Common myeloid progenitor, CD34-positive (primary cell): Measurements from ENCODE around the gene PHF2.

ENCODE experiments used
- CTCF ChIA-PET: fragments of 350-600 bp; sonication (Branson Sonifier 250); formaldehyde crosslinking; loops from one replicate; lab custom pipeline; 2021; ENCODE audit warnings: antibody characterized with exemption; lab: Charles Lee
- POLR2A ChIA-PET: fragments of 350-600 bp; sonication (Branson Sonifier 250); formaldehyde crosslinking; loops from one replicate; lab custom pipeline; 2021; ENCODE audit warnings: antibody characterized with exemption; lab: Charles Lee
- DNase-seq, 3 donors: peaks; one replicate each; pipeline versions ENCODE4 v3.0.0 to v3.0.0-alpha.2; 2013
- H3K27ac ChIP-seq, 2 experiments: 1 replicate in 1 of 2; 2 replicates in 1 of 2; pipeline ENCODE4 v1.7.0; 2013; ENCODE audit warnings: inconsistent platforms in 2 of 2, low read length in 2 of 2, mild to moderate bottlenecking in 2 of 2, low read depth in 1 of 2, moderate library complexity in 1 of 2; ENCODE audit not compliant: severe bottlenecking in 2 of 2, insufficient read depth in 1 of 2, poor library complexity in 1 of 2
- H3K27me3 ChIP-seq, 5 experiments: replicated peaks in 2 of 5; 1 replicate in 3 of 5; 2 replicates in 2 of 5; pipeline versions ENCODE4 v1.6.1 to v1.7.0; 2013; ENCODE audit warnings: low read length in 4 of 5, mild to moderate bottlenecking in 2 of 5, moderate library complexity in 2 of 5, inconsistent platforms in 1 of 5; ENCODE audit not compliant: insufficient read depth in 5 of 5, control insufficient read depth in 4 of 5
- H3K36me3 ChIP-seq, 4 experiments: 1 replicate in 2 of 4; 2 replicates in 2 of 4; pipeline versions ENCODE4 v1.6.1 to v1.7.0; 2013; ENCODE audit warnings: low read length in 3 of 4, control low read depth in 1 of 4, mild to moderate bottlenecking in 1 of 4; ENCODE audit not compliant: control insufficient read depth in 4 of 4, insufficient read depth in 4 of 4
- H3K4me1 ChIP-seq, 4 experiments: 1 replicate in 3 of 4; 2 replicates in 1 of 4; pipeline versions ENCODE4 v1.6.1 to v1.7.1; 2013; ENCODE audit warnings: low read length in 3 of 4, mild to moderate bottlenecking in 3 of 4, control low read depth in 1 of 4, inconsistent platforms in 1 of 4, moderate library complexity in 1 of 4; ENCODE audit not compliant: control insufficient read depth in 4 of 4, insufficient read depth in 4 of 4; ENCODE audit errors: control extremely low read depth in 1 of 4
- H3K4me3 ChIP-seq, 7 experiments: 1 replicate in 4 of 7; 2 replicates in 3 of 7; pipeline versions ENCODE4 v1.5.1 to v1.7.0; 2013; ENCODE audit warnings: mild to moderate bottlenecking in 7 of 7, low read length in 6 of 7, moderate library complexity in 6 of 7, inconsistent platforms in 2 of 7, low read depth in 2 of 7, control low read depth in 1 of 7; ENCODE audit not compliant: insufficient read depth in 4 of 7, control insufficient read depth in 1 of 7; ENCODE audit errors: extremely low read depth in 1 of 7
- H3K9me3 ChIP-seq, 5 experiments: 1 replicate in 4 of 5; 2 replicates in 1 of 5; pipeline versions ENCODE4 v1.6.1 to v1.7.1; 2013; ENCODE audit warnings: low read length in 4 of 5, mild to moderate bottlenecking in 2 of 5, inconsistent platforms in 1 of 5, low read depth in 1 of 5, moderate library complexity in 1 of 5; ENCODE audit not compliant: control insufficient read depth in 4 of 5, insufficient read depth in 2 of 5; ENCODE audit errors: control extremely low read depth in 1 of 5
- WGBS: methylation state at CpG from one replicate; pipeline ENCODE4 v1.1.5; 2013; ENCODE audit not compliant: insufficient coverage; 5-methylcytosine and 5-hydroxymethylcytosine counted together

PHF2 gene

DNA sequence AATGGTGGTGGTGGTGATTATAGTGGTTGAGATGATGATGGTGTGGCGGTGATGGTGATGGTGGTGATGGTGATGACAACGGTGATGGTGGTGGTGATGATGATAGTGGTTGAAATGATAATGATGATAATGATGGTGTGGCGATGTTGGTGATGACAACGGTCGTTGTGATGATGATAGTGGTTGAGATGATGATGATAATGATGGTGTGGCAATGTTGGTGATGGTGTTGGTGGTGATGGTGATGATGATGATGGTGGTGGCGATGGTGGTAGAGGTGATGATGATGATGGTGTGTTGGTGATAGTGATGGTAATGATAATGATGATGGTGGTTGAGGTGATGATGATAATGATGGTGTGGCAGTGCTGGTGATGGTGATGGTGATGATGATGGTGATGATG lies 48.0 kb downstream of the PHF2 start:
- no peak overlapping the region for H3K4me3 ChIP-seq
- H3K9me3 ChIP-seq = peaks cover 3 to 17% (median 8%) of the 10 kb centered on the region in 5 experiments
- 91% methylated on average over 6 of the region's 6 CpGs for WGBS
- no peaks in the 10 kb centered on the region for H3K36me3 ChIP-seq
- no peak for DNase-seq
- H3K4me1 ChIP-seq = no peaks in the 10 kb centered on the region
- ChIA-PET CTCF (no interaction called here), POLR2A (no interaction called here)
- H3K27ac ChIP-seq = no peak overlapping the region
- H3K27me3 ChIP-seq = no peaks in the 10 kb centered on the region

DNA sequence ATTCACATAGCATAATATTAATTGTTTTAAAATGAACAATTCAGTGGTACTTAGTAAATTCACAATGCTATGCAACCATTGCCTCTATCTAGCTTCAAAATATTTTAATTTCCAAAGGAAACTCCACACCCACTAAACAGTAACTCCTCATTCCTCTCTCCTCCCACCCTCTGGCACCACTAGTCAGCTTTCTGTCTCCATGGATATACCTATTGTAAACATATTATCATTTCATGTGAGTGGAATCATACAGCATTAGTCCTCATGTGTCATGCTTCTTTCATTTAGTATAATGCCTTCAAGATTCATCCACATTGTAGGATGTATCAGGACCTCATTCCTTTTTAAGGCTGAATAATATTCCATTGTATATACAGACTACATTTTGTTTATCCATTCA lies 48.6 kb downstream of the PHF2 start:
- Histone ChIP-seq H3K36me3 (no peaks in the 10 kb centered on the region), H3K4me1 (no peaks in the 10 kb centered on the region), H3K9me3 (peaks cover 3 to 17% (median 8%) of the 10 kb centered on the region in 5 experiments), H3K27me3 (no peaks in the 10 kb centered on the region), H3K27ac (no peak overlapping the region), H3K4me3 (no peak overlapping the region)
- CTCF ChIA-PET = no interaction called here
- POLR2A ChIA-PET = no interaction called here
- DNase-seq = no peak

DNA sequence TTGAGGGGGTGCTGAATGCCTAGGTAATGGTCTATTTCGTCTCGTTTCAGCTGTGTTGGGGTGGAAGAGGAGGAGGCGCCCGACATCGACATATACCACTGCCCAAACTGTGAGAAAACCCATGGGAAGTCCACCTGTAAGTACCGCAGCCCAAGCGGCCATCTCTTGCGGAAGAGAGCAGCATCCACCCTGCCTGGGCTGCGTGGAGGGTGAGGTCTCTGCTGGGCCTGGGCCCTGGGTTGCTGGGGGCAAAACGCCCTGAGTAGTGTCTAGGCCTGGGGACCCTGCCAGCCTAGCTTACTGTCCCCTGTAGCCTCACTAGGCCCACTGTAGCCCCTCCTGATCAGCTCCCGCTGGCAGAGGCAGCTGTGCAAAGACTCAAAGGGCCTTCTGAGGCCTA lies 53.5 kb downstream of the PHF2 start:
- no peak for DNase-seq
- Histone ChIP-seq H3K9me3 (peaks cover 3 to 17% (median 8%) of the 10 kb centered on the region in 5 experiments), H3K36me3 (peaks cover 0 to 30% (median 17%) of the 10 kb centered on the region in 4 experiments), H3K27ac (no peak overlapping the region), H3K4me1 (no peaks in the 10 kb centered on the region), H3K4me3 (no peak overlapping the region), H3K27me3 (no peaks in the 10 kb centered on the region)
- 89% methylated on average over 10 of the region's 11 CpGs for WGBS
- ChIA-PET POLR2A (no interaction called here), CTCF (no interaction called here)

DNA sequence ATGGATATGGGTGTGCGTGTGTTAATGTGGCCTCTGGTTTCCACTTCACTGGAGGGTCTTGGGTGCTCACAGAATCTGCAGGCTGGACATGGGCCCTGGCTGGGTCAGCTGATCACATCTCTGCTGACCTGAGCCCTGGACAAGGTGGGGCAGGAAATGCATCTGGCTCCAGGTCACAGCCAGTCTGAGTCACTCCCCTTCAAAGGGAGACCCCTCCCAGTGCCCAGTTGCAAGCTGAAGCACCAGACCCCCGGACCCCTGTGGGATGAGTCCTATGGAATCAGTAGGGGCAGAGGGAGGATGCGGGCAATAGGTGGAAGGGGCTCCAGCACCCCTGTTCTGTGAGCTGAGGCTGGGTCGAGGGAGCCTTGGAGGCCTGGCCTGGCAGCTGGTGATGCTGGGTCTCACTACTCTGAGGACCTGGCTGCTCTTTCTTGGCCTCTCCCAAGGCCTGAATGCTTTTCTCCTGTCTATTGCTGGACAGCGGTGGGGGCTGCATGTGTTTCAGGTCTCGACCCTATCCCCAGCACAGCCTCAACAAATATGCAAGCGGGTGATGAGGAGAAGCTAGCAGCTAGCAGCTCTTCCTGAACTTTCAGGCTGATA lies 54.5 kb downstream of the PHF2 start:
- Histone ChIP-seq H3K27me3 (no peaks in the 10 kb centered on the region), H3K4me3 (no peak overlapping the region), H3K27ac (no peak overlapping the region), H3K9me3 (peaks cover 3 to 18% (median 8%) of the 10 kb centered on the region in 5 experiments), H3K4me1 (no peaks in the 10 kb centered on the region), H3K36me3 (peaks cover 0 to 38% (median 23%) of the 10 kb centered on the region in 4 experiments)
- WGBS = 96% methylated on average over 3 of the region's 7 CpGs
- POLR2A ChIA-PET = no interaction called here
- DNase-seq = no peak
- CTCF ChIA-PET = no interaction called here

DNA sequence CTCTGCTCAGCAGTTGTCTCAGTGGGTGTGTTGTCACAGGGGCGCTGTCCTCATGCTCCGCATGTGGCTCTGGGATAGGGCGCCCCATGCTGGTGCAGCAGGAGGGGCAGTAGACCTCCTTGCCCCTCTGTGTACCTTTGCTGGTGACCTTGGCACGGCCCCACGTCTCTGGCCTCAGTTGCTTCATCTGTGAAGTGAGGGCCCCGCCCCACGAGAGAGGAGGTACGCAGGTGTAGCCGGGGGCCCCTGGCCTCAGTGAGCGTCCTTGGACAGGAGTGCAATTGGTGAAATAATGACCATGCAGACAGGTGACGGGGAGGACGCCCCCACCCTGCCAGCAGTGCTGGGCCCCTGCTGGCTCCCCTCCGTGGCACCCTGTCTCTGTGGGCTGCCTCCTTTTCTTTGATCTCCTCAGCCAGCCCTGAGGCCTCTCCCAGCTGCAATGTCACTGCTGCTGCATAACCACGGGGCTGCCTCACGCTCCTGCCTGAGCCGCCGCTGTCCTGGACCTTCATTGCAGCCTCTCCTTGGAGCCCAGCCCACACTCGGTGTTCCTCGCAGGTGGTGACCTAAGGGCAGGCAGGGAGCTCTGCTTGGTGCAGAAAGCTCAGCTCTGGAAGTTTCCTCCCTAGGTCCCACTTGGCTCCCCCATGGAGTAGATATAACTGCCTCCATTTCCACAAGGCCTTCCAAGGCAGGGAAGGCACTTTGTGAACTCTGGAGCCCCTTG lies 57.3 kb downstream of the PHF2 start:
- no peak for DNase-seq
- 91% methylated on average over 19 of the region's 19 CpGs for WGBS
- Histone ChIP-seq H3K27ac (no peak overlapping the region), H3K4me3 (no peak overlapping the region), H3K27me3 (no peaks in the 10 kb centered on the region), H3K4me1 (no peaks in the 10 kb centered on the region), H3K36me3 (peaks cover 12 to 65% (median 43%) of the 10 kb centered on the region in 4 experiments), H3K9me3 (peaks cover 6 to 24% (median 8%) of the 10 kb centered on the region in 5 experiments)
- ChIA-PET POLR2A (no interaction called here), CTCF (no interaction called here)

DNA sequence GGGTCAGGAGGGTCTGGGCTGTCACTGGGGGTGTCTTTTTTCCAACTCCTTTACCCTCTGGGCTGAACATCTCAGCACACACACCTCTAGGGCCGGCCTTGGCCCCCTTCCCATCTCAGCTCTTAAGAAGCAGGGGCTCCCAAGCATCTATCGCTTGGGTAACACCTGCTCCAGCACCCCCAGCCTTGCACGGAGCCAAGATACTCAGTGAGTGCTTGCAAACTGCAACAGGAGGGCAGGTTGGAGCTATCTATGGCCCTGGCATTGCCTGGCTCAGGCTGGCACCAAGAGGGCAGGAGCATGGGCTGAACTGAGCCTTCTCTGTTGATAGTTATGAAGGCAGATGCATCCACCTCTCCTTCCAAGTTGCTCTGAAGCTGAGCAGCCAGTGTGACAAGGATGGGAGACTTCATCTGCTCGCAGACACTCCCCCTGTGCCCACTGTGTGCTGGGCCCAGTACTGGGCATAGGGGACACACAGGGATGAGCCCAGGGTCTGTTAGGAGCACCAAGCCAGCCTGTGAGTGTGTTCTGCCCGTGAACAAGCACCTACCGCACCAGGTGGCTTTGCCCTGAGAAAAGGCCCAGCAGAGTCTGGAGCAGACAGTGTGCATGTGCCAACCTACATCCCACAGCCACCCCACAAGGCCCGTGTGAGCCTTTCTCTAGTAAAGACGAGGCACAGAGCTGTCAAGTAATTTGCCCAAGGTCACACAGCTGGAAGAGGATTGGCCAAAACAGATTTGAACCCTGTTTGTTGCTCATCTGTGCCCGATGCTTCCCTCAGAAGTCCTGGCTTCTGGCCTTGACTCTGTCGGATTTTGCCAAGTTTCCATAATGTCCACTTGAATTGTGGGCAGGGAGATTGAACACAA lies 58.2 kb downstream of the PHF2 start:
- no peak for DNase-seq
- CTCF ChIA-PET = no interaction called here
- no peaks in the 10 kb centered on the region for H3K4me1 ChIP-seq
- no peaks in the 10 kb centered on the region for H3K27me3 ChIP-seq
- POLR2A ChIA-PET = no interaction called here
- H3K36me3 ChIP-seq = peaks cover 14 to 73% (median 46%) of the 10 kb centered on the region in 4 experiments
- WGBS = 86% methylated on average over 9 of the region's 10 CpGs
- peaks cover 7 to 28% (median 8%) of the 10 kb centered on the region in 5 experiments for H3K9me3 ChIP-seq
- H3K27ac ChIP-seq = no peak overlapping the region
- H3K4me3 ChIP-seq = no peak overlapping the region
